ENCODE measurements around the gene MC3R. TPM values are rescaled to one million over a fixed set of nuclear protein-coding genes. Genes with fewer than 3 reads are reported as not detected.

Gene MC3R
- total RNA-seq, 1 experiment from 2014 or later, result not detected

DNA sequence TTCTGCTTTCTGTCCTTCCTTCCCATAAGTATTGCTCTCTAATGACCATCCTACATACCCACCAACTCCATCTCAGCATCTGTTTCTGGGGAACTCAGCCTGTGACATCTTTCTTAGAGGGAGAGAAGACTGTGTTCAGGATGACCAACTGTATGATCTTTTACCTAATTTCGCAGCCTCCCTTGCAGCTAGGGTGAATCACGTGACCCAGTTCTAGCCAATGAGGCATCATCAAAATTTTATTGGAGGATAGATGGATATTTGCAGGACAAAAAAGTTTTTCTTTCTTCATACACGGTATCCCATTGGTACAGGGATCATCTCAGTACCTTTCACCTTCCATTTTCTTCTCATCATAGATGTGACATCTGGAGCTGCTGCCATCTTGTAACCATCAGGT is 14.4 kb upstream of the MC3R start:
- intact Hi-C loops (cut with micrococcal nuclease), result no loop called here
- Histone ChIP-seq H4K20me1 (ENCODE audit: insufficient read depth) (no peaks in the 10 kb centered on the region), H3K27ac (ENCODE audit: low read depth, low read length) (no peak overlapping the region), H3K79me2 (ENCODE audit: insufficient read depth, low read length) (no peaks in the 10 kb centered on the region), H3K4me3 (replicated peaks in 1 of 2; ENCODE audit: low read depth in 1 of 2, low read length in 2 of 2) (no peak overlapping the region), H3K27me3 (ENCODE audit: insufficient read depth, low read length) (no peaks in the 10 kb centered on the region), H3K36me3 (ENCODE audit: control insufficient read depth in 1 of 2, insufficient read depth in 2 of 2, low read length in 2 of 2) (no peaks in the 10 kb centered on the region), H3K4me1 (ENCODE audit: control insufficient read depth in 1 of 2, insufficient read depth in 2 of 2, low read length in 2 of 2) (no peaks in the 10 kb centered on the region), H3K9me3 (ENCODE audit: control insufficient read depth in 1 of 2, insufficient read depth in 1 of 2, low read depth in 1 of 2, low read length in 2 of 2) (peaks cover 0 to 4% of the 10 kb centered on the region in 2 experiments; a peak in 2 of 4 replicates), H2AFZ (ENCODE audit: low read depth, low read length, poor library complexity, severe bottlenecking) (no peak overlapping the region), H3K4me2 (ENCODE audit: low read length) (no peak overlapping the region), H3K9me2 (ENCODE audit: insufficient read depth) (no peaks in the 10 kb centered on the region), H3K9ac (ENCODE audit: low read length) (no peak overlapping the region)
- BruUV-seq (replicated peaks), result no TSS peak
- ChIA-PET RAD21 (ENCODE audit: low non-redundant PET in 1 of 2, low total read pairs in 2 of 2, uncharacterized antibody in 2 of 2, unreplicated experiment in 2 of 2) (no interaction called here), CTCF (no interaction called here), POLR2A (no interaction called here)
- no peak for ATAC-seq
- TF ChIP-seq, protein P1, sequence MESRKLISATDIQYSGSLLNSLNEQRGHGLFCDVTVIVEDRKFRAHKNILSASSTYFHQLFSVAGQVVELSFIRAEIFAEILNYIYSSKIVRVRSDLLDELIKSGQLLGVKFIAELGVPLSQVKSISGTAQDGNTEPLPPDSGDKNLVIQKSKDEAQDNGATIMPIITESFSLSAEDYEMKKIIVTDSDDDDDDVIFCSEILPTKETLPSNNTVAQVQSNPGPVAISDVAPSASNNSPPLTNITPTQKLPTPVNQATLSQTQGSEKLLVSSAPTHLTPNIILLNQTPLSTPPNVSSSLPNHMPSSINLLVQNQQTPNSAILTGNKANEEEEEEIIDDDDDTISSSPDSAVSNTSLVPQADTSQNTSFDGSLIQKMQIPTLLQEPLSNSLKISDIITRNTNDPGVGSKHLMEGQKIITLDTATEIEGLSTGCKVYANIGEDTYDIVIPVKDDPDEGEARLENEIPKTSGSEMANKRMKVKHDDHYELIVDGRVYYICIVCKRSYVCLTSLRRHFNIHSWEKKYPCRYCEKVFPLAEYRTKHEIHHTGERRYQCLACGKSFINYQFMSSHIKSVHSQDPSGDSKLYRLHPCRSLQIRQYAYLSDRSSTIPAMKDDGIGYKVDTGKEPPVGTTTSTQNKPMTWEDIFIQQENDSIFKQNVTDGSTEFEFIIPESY (IDR thresholded peaks at IDR 0.05; ENCODE audit: extremely low read depth, insufficient replicate concordance, low read length), result no peak
- TF ChIP-seq ZNF274 (IDR thresholded peaks at IDR 0.05; ENCODE audit: low read depth, low read length) (no peak), YY1 (IDR thresholded peaks at IDR 0.05; ENCODE audit: extremely low read depth, insufficient replicate concordance, low read depth, low read length) (no peak), EZH2 (IDR thresholded peaks at IDR 0.05) (no peak), SRF (IDR thresholded peaks at IDR 0.05; ENCODE audit: low read depth) (no peak), CBX3 (IDR thresholded peaks at IDR 0.05; ENCODE audit: low read depth) (no peak), ZFX (IDR thresholded peaks at IDR 0.05) (no peak), EZH2phosphoT487 (IDR thresholded peaks at IDR 0.05; ENCODE audit: borderline replicate concordance) (no peak), FOSL1 (IDR thresholded peaks at IDR 0.05; ENCODE audit: low read depth) (no peak), EGR1 (IDR thresholded peaks at IDR 0.05; ENCODE audit: low read depth) (no peak)
- TF ChIP-seq, protein P2, sequence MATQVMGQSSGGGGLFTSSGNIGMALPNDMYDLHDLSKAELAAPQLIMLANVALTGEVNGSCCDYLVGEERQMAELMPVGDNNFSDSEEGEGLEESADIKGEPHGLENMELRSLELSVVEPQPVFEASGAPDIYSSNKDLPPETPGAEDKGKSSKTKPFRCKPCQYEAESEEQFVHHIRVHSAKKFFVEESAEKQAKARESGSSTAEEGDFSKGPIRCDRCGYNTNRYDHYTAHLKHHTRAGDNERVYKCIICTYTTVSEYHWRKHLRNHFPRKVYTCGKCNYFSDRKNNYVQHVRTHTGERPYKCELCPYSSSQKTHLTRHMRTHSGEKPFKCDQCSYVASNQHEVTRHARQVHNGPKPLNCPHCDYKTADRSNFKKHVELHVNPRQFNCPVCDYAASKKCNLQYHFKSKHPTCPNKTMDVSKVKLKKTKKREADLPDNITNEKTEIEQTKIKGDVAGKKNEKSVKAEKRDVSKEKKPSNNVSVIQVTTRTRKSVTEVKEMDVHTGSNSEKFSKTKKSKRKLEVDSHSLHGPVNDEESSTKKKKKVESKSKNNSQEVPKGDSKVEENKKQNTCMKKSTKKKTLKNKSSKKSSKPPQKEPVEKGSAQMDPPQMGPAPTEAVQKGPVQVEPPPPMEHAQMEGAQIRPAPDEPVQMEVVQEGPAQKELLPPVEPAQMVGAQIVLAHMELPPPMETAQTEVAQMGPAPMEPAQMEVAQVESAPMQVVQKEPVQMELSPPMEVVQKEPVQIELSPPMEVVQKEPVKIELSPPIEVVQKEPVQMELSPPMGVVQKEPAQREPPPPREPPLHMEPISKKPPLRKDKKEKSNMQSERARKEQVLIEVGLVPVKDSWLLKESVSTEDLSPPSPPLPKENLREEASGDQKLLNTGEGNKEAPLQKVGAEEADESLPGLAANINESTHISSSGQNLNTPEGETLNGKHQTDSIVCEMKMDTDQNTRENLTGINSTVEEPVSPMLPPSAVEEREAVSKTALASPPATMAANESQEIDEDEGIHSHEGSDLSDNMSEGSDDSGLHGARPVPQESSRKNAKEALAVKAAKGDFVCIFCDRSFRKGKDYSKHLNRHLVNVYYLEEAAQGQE (IDR thresholded peaks at IDR 0.05; ENCODE audit: low read depth), result no peak
- TF ChIP-seq, protein P3, sequence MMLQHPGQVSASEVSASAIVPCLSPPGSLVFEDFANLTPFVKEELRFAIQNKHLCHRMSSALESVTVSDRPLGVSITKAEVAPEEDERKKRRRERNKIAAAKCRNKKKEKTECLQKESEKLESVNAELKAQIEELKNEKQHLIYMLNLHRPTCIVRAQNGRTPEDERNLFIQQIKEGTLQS (IDR thresholded peaks at IDR 0.05), result no peak
- DNase-seq (ENCODE audit: low read depth, low spot score), result no peak
